Ishikawa (cell line): Measurements from ENCODE around the gene ARSK.

Source experiments
- CEBPB ChIP-seq: IDR thresholded peaks from 2 replicates; pipeline ENCODE4 v1.6.1; 2012
- CREB1 ChIP-seq: IDR thresholded peaks from 2 replicates; pipeline ENCODE4 v1.6.1; 2012; ENCODE audit warnings: low read depth
- EGR1 ChIP-seq: IDR thresholded peaks from 2 replicates; pipeline ENCODE4 v1.6.1; 2012
- EP300 ChIP-seq: IDR thresholded peaks from 2 replicates; pipeline ENCODE4 v1.6.1; 2012; ENCODE audit warnings: borderline replicate concordance
- FOXM1 ChIP-seq: IDR thresholded peaks from 2 replicates; pipeline ENCODE4 v1.6.1; 2012; ENCODE audit warnings: low read depth, borderline replicate concordance
- MAX ChIP-seq: IDR thresholded peaks from 2 replicates; pipeline ENCODE4 v1.6.1; 2012
- NFIC ChIP-seq: IDR thresholded peaks from 2 replicates; pipeline ENCODE4 v1.6.1; 2012
- RAD21 ChIP-seq: IDR thresholded peaks from 2 replicates; pipeline ENCODE4 v1.6.1; 2012; ENCODE audit warnings: low read depth
- REST ChIP-seq: IDR thresholded peaks from 2 replicates; pipeline ENCODE4 v1.6.1; 2012; ENCODE audit warnings: low read depth, mild to moderate bottlenecking
- TAF1 ChIP-seq: IDR thresholded peaks from 2 replicates; pipeline ENCODE4 v1.6.1; 2012; ENCODE audit warnings: low read depth, mild to moderate bottlenecking
- TEAD4 ChIP-seq: IDR thresholded peaks from 2 replicates; pipeline ENCODE4 v1.6.1; 2012
- YY1 ChIP-seq: IDR thresholded peaks from 2 replicates; pipeline ENCODE4 v1.6.1; 2012; ENCODE audit warnings: low read depth

- TF ChIP-seq MAX (no peak), YY1 (no peak), TAF1 (no peak), CEBPB (no peak), EP300 (no peak), EGR1 (no peak), REST (no peak), CREB1 (no peak), NFIC (no peak), FOXM1 (no peak), RAD21 (no peak), TEAD4 (no peak)
These were observed 11.7 kb upstream of the ARSK start for GRCh38 chr5:95543017-95543705.
